Upper lobe of left lung (tissue), 6 donors: ENCODE results near the gene TRAPPC3. TPM values are rescaled to one million over a fixed set of nuclear protein-coding genes. Genes with fewer than 3 reads are reported as not detected.

Experiments used
- ATAC-seq, 2 donors: fragments of 200-7000 bp; cut with Tn5 transposase; one replicate each; pipeline ENCODE4 v1.9.1; 2022; ENCODE audit warnings: mild to moderate bottlenecking in 2 of 2, moderate library complexity in 2 of 2; ENCODE audit not compliant: low FRiP score in 2 of 2
- DNase-seq, 2 donors: peaks; one replicate each; pipeline ENCODE4 v3.0.0-alpha.2; 2019 to 2020
- H3K27ac ChIP-seq, 4 donors: fragments of 200-600 bp; sonication (generic); one replicate each; pipeline ENCODE4 v1.5.1; 2016 to 2019
- H3K27me3 ChIP-seq, 4 donors: fragments of 200-600 bp; sonication (generic); one replicate each; pipeline ENCODE4 v1.5.1; 2017 to 2019
- H3K36me3 ChIP-seq, 4 donors: fragments of 200-600 bp; sonication (generic); one replicate each; pipeline ENCODE4 v1.5.1; 2016 to 2019
- H3K4me1 ChIP-seq, 4 donors: fragments of 200-600 bp; sonication (generic); one replicate each; pipeline ENCODE4 v1.5.1; 2018 to 2019
- H3K4me3 ChIP-seq, 4 donors: fragments of 200-600 bp; sonication (generic); one replicate each; pipeline ENCODE4 v1.5.1; 2017 to 2019; ENCODE audit warnings: mild to moderate bottlenecking in 2 of 4, moderate library complexity in 1 of 4
- H3K9me3 ChIP-seq, 4 donors: fragments of 200-600 bp; sonication (generic); one replicate each; pipeline ENCODE4 v1.5.1; 2018 to 2019
- EP300 ChIP-seq, 4 donors: sonication (generic); formaldehyde crosslinking; IDR thresholded peaks; one replicate each; pipeline ENCODE4 v1.5.1; 2017; ENCODE audit warnings: antibody characterized with exemption in 4 of 4, control low read depth in 2 of 4
- POLR2A ChIP-seq, 4 donors: fragments of 450-650 bp; IDR thresholded peaks; one replicate each; pipeline ENCODE4 v1.5.1; 2016 to 2017; ENCODE audit warnings: antibody characterized with exemption in 4 of 4, mild to moderate bottlenecking in 2 of 4
- POLR2AphosphoS5 ChIP-seq, 2 donors: sonication (generic); formaldehyde crosslinking; IDR thresholded peaks; one replicate each; pipeline ENCODE4 v1.5.1; 2017; ENCODE audit warnings: antibody characterized with exemption in 2 of 2
- WGBS, 2 donors: methylation state at CpG; one replicate each; pipeline ENCODE4 v1.1.5; 2017 to 2018; 5-methylcytosine and 5-hydroxymethylcytosine counted together
- total RNA-seq, 6 donors: library from RNA; depleted of rRNA in 4 of 6; stranded (reverse); fragments of >200 nt in 4 of 6; gene quantifications; one replicate each; pipeline versions ENCODE4 v1.1.0 to v1.2.1, GENCODE V29; 2016 to 2021
- TF ChIP-seq, protein P1 (sequence below), 6 experiments: fragments of 450-650 bp in 4 of 6; fragments of 200-600 bp in 2 of 6; sonication (generic) in 2 of 6; IDR thresholded peaks; one replicate each; pipeline ENCODE4 v1.5.1; 2016 to 2019; ENCODE audit warnings: antibody characterized with exemption in 6 of 6
- donor health status: DM: no; HTN: no; CAD: no; lungs with moderate emphysema.
- donor health status: DM: no; HTN: yes; CAD: no; lungs with severe emphysema.

TRAPPC3 gene
- total RNA-seq, 6 donors from 2014 or later: 65.8 to 120 (median 75.5) TPM

DNA sequence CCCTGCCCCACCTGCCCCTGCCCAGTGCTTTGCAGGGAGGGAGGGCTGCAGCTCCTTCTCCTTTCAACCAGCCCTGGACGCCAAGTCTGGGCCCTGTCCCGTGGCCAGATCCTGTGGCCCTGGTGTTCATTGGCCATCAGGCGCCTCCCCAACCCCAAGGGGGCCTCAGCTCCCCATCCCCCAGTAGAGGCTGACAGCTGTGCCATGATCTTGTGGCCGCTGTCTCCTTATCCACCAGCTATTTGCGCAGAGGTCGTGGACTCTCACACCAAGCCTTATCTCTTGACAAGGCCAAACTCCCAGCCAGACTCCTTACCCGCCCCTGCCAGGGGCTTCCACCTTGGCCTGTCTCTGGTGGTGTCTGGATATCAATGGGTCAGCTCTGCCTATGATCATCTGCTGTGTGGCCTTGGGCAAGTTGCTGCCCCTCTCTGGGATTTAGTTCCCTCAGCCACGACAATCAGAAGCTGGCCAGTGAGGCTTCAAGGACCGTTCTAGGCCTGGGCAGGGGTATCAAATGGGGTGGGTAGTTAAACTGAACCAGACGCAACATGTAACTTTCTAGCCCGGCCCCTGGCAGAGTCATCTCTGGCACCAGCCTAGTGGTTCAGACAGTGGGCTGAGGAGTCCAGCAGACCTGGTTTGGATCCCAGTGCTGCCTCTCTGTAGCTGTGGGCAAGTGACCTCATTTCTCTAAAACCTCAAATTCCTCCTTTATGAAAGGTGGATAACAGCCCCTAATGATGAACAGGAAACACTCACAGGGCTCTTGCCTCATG is 21.0 kb downstream of the TRAPPC3 start:
- Histone ChIP-seq H3K4me1 (peaks cover 6 to 26% (median 10%) of the 10 kb centered on the region in 4 donors), H3K27ac (no peak overlapping the region), H3K27me3 (peaks cover 0 to 12% (median 2%) of the 10 kb centered on the region in 4 donors), H3K9me3 (no peaks in the 10 kb centered on the region), H3K4me3 (no peak overlapping the region), H3K36me3 (no peaks in the 10 kb centered on the region)
- ATAC-seq (no peak), DNase-seq (no peak)
- TF ChIP-seq POLR2A (IDR thresholded peaks at IDR 0.05): no peak
- TF ChIP-seq, protein P1, sequence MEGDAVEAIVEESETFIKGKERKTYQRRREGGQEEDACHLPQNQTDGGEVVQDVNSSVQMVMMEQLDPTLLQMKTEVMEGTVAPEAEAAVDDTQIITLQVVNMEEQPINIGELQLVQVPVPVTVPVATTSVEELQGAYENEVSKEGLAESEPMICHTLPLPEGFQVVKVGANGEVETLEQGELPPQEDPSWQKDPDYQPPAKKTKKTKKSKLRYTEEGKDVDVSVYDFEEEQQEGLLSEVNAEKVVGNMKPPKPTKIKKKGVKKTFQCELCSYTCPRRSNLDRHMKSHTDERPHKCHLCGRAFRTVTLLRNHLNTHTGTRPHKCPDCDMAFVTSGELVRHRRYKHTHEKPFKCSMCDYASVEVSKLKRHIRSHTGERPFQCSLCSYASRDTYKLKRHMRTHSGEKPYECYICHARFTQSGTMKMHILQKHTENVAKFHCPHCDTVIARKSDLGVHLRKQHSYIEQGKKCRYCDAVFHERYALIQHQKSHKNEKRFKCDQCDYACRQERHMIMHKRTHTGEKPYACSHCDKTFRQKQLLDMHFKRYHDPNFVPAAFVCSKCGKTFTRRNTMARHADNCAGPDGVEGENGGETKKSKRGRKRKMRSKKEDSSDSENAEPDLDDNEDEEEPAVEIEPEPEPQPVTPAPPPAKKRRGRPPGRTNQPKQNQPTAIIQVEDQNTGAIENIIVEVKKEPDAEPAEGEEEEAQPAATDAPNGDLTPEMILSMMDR (IDR thresholded peaks at IDR 0.05): no peak
- TF ChIP-seq POLR2AphosphoS5 (IDR thresholded peaks at IDR 0.05): no peak
- TF ChIP-seq EP300 (IDR thresholded peaks at IDR 0.05): no peak
- WGBS, 2 donors: 85 to 87% methylated on average over 6 to 11 of the region's 11 CpGs

DNA sequence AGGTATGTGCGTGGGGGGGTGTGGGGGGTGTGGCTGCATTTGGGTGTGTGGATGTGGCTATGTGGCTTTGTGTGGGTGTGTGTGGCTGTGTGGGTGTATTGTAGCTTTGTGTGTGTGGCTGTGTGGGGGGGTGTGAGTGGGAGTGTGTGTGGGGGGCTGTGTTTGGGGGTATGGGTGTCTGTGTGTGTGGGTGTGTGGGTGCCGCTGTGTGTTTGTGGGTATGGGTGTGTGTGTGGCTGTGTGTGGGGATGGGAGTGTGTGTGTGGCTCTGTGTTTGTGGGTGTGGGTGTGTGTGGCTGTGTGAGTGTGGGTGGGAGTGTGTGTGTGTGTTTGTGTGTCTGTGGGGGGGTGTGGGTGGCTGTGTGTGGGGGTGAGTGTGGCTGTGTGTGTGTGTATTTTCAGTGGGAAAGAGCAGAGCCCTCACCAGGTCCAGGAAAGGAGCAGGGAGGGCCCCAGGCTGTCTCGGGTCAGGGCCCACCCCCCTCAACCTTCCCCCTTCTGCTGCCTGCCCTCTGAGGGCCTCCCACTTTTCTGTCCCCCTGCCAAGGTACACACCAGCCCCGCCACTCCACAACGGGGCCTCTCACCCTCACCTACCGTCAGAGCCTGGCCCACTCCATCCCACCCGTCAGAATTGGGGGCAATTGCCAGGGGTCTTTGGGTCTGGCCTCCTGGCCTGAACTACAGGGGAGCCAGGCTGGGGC is 22.3 kb downstream of the TRAPPC3 start:
- H3K4me1 ChIP-seq: peaks cover 6 to 26% (median 10%) of the 10 kb centered on the region in 4 donors
- H3K9me3 ChIP-seq: no peaks in the 10 kb centered on the region
- no peaks in the 10 kb centered on the region for H3K36me3 ChIP-seq
- WGBS, 2 donors: 62 to 100% methylated on average over 2 to 7 of the region's 7 CpGs
- DNase-seq (no peak), ATAC-seq (no peak)
- TF ChIP-seq, protein P1 (IDR thresholded peaks at IDR 0.05): no peak
- TF ChIP-seq POLR2A (IDR thresholded peaks at IDR 0.05): no peak
- TF ChIP-seq EP300 (IDR thresholded peaks at IDR 0.05): no peak
- no peak for TF ChIP-seq POLR2AphosphoS5 (IDR thresholded peaks at IDR 0.05)
- peaks cover 0 to 12% (median 2%) of the 10 kb centered on the region in 4 donors for H3K27me3 ChIP-seq
- no peak overlapping the region for H3K4me3 ChIP-seq
- H3K27ac ChIP-seq: no peak overlapping the region

DNA sequence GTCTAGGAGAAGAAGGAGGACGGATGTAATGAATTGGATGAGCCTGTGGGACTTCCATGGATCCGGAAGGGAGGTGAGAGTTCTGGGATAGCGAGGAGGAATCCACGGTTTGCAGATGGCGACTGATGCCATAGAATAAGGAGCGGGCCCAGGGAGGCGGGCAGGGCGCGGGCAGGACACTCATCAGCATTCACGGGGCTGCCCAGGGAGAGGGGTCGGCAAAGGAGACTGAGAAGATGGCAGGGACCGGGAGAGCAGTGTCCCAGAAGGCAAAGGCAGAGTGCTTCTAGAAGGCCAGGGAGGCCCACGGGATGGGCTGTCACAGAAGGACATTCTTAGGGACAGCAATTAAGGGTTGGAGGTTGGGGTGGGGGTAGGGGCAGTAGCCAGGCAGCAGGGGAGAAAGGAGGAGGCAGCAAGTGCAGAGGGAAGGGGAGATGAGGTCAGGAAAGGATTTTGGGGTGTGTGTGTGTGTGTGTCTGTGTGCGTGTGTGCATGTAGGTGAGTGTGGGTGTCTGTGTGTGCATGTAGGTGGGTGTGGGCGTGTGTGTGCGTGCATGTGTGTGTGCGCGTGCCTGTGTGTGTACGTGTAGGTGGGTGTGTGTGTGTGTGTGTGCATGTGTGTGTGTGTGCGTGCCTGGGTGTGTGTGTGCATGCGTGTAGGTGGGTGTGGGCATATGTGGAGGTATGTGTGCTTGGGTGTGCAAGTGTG is 23.1 kb downstream of the TRAPPC3 start:
- no peaks in the 10 kb centered on the region for H3K9me3 ChIP-seq
- TF ChIP-seq, protein P1 (IDR thresholded peaks at IDR 0.05): no peak
- TF ChIP-seq POLR2A (IDR thresholded peaks at IDR 0.05) (no peak), POLR2AphosphoS5 (IDR thresholded peaks at IDR 0.05) (no peak), EP300 (IDR thresholded peaks at IDR 0.05) (no peak)
- H3K27ac ChIP-seq: no peak overlapping the region
- H3K4me1 ChIP-seq: peaks cover 6 to 26% (median 10%) of the 10 kb centered on the region in 4 donors
- ATAC-seq: no peak
- H3K4me3 ChIP-seq: no peak overlapping the region
- peaks cover 0 to 12% (median 2%) of the 10 kb centered on the region in 4 donors for H3K27me3 ChIP-seq
- 86 to 91% methylated on average over 21 of the region's 21 CpGs for WGBS, 2 donors
- DNase-seq: no peak
- H3K36me3 ChIP-seq: no peaks in the 10 kb centered on the region

DNA sequence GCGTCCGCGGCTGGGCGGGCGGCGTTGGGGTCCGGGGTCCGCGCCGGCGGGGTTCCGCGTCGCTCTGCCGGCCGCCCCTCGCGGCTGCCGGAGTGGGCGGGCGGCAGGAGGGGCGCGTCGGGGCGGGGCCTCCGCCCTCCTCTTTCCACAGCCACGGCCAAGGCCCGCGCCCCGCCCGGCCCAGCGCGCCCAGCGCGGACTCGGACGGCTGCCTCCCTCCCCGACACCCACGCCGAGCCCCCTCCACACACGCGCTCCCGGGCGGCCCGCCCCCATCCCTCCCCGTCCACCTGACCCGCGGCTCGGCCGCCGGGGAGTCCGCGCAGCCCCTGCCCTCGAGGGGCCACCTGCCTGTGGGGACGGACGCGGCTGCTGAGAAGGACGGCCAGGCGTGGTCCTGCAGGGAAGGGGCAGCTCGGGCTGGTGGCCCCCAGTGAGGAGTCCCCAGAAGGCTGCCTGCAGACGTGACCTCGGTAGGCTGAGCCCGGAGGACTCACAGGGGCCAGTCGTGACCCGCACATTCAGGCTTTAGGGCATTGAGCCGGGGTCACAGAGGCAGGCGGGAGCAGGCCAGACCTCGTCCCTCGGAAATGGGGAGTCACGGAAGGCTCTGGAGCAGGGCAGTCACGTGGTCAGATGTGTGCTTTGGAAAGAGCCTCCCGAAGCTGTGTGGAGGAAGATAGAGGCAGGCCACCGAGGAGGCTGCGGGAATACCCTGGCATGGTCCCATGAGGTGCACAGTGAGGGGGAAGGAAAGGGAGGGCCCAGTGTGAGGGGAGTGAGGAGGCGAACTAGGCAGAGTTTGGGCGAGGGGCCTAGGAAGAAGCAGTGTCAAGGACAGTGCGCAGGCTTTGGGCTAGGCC is 23.9 kb downstream of the TRAPPC3 start, which contains the start of gene COL8A2:
TSS of gene COL8A2 (minus strand) at position 94 of the 863 bp plus-strand sequence. CDS start 24,980 bp downstream, outside the sequence.
- whole genome bisulfite sequencing, 2 donors: 30 to 60% methylated on average over 6 to 25 of the region's 77 CpGs
- ATAC-seq: peak; percentile 4 to 86
- Histone ChIP-seq H3K27me3 (peaks cover 0 to 12% (median 2%) of the 10 kb centered on the region in 4 donors), H3K36me3 (no peaks in the 10 kb centered on the region), H3K27ac (no peak within 1 kb of the TSS), H3K9me3 (no peaks in the 10 kb centered on the region), H3K4me1 (peaks cover 6 to 26% (median 10%) of the 10 kb centered on the region in 4 donors), H3K4me3 (peak within 1 kb of the TSS; percentile 20 to 48 (median 44))
- peak in 1 of 2 donors; percentile 92 for DNase-seq
- TF ChIP-seq EP300 (IDR thresholded peaks at IDR 0.05) (no peak), POLR2A (IDR thresholded peaks at IDR 0.05) (no peak), POLR2AphosphoS5 (IDR thresholded peaks at IDR 0.05) (no peak)
- TF ChIP-seq, protein P1 (IDR thresholded peaks at IDR 0.05): no peak
